Measurements from ENCODE around the gene FDX1.
"Not testable (repeated sequence)": the region's sequence is repeated elsewhere in the genome, so short reads cannot be mapped to it uniquely, and the experiment has no call there.

Gene FDX1, protein sequence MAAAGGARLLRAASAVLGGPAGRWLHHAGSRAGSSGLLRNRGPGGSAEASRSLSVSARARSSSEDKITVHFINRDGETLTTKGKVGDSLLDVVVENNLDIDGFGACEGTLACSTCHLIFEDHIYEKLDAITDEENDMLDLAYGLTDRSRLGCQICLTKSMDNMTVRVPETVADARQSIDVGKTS

GRCh38 chr11:110429731-110430266 is at the start of gene FDX1:
Gene FDX1 (plus strand): TSS chr11:110429948. CDS start chr11:110430121, 173 bp downstream.
- peak; percentile 71 for DNase-seq (ENCODE audit: low read depth)

DNA sequence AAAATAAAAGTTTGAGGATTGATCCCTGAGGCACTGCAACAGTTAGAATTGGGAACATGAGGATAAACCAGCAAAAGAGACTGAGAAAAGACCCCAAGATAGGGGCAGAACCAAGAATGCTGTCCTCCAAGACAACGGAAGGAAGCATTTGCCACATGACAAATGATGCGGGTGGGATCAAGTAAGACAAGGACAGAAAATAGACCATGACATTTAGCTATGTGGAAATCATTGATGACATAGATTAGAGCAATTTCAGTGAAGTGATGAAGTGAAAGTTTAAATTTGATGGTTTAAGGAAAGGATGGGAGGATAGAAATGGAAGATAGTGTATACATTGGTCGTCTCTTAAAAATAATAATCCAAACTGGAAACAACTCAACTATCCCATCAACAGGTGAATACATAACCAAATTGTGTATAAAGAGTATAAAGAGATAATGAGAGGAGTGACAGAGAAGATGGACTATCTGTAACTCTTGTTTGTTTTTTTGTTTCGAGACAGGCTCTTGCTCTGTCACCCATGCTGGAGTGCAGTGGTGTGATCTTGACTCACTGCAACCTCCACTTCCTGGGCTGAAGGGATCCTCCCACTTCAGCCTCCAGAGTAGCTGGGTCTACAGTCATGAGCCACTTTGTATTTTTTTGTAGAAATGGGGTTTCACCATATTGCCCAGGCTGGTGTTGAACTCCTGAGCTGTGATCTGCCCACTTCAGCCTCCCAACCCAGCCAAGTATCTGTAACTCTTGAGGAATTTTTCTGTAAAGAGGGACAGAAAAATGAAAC is 48.7 kb upstream of the FDX1 start:
- DNase-seq (ENCODE audit: low read depth), result no peak

DNA sequence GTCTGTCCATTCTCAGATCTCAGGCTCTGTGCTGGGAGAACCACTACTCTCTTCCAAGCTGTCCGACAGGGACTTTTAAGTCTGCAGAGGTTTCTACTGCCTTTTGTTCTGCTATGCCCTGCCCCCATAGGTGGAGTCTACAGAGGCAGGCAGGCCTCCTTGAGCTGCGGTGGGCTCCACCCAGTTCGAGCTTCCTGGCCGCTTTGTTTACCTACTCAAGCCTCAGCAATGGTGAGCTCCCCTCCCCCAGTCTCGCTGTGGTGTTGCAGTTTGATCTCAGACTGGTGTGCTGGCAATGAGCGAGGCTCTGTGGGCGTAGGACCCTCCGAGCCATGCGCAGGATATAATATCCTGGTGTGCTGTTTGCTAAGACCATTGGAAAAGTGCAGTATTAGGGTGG is 41.5 kb upstream of the FDX1 start:
- DNase-seq (ENCODE audit: low read depth), result not testable (repeated sequence)

- no peak for DNase-seq (ENCODE audit: low read depth)
These were observed 39.8 kb upstream of the FDX1 start for GRCh38 chr11:110389965-110390364.

DNA sequence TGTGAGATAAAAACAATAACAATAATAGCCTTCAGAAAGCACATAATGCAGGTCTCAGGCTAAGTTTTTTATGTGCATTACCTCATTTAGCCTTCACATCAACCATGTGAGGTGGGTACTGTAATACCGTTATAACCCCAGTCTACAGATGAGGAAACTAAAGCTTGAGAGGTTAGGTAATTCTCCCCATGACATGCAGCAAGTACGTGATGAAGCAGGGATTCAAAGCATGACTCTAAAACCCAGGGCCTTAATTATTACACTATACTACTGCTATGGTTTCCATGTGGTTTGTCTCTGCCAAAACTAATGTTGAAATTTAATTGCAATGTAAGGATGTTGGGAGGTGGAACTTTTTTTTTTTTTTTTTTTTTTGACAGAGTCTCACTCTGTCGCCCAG is 37.7 kb upstream of the FDX1 start:
- no peak for DNase-seq (ENCODE audit: low read depth)

GRCh38 chr11:110397668-110398286 is 32.0 kb upstream of the FDX1 start:
- not testable (repeated sequence) for DNase-seq (ENCODE audit: low read depth)

DNA sequence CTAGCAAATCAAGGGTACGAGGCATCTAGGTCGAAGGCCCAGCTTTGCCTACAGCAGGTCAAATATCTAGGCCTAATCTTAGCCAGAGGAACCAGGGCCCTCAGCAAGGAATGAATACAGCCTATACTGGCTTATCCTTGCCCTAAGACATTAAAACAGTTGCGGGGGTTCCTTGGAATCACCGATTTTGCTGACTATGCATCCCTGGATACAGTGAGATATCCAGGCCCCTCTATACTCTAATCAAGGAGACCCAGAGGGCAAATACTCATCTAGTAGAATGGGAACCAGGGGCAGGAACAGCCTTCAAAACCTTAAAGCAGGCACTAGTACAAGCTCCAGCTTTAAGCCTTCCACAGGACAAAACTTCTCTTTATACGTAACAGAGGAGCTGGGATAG is 26.2 kb upstream of the FDX1 start:
- not testable (repeated sequence) for DNase-seq (ENCODE audit: low read depth)

DNA sequence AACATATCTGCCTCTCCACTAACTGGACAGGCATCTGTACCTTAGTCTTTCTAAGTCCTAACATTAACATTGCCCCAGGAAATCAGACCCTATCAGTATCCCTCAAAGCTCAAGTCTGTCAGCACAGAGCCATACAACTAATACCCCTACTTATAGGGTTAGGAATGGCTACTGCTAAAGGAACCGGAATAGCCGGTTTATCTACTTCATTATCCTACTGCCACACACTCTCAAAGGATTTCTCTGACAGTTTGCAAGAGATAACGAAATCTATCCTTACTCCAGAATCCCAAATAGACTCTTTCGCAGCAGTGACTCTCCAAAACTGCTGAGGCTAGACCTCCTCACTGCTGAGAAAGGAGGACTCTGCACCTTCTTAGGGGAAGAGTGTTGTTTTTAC is 24.1 kb upstream of the FDX1 start:
- DNase-seq (ENCODE audit: low read depth), result not testable (repeated sequence)

DNA sequence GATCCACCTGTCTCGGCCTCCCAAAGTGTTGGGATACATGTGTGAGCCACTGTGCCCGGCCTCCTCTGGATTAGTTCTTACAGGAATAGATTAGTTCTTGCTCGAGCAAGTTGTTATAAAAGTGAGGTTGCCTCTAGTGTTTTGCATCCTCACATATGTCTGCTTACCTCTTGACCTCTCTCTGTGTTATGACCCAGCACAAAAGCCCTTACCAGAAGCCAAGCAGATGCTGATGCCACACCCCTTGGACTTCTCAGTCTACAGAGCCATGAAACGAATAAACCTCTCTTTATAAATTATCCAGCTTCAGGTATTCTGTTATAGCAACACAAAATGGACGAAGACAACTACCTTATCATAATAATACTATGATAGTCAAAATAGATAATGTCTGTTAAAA is 22.4 kb upstream of the FDX1 start:
- no peak for DNase-seq (ENCODE audit: low read depth)

DNA sequence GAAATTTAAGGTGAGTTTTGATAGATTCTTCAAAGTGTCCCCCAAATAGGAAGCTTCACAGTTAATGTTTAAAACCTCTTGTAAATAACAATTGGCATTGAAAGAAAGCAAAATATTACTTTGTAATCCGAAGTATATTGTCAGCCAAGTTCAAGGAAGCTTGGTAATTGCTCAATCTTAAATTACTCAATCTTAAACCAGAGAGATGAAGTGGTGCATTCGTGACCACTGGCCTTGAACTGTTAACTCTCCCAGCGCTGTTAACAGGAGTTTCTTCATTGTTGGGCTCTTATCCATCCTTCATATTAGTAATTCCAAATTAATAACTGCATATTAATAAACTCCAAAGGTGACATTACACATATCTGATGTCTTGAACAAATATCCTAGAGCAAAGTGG is 20.6 kb upstream of the FDX1 start:
- peak; percentile 56 for DNase-seq (ENCODE audit: low read depth)

DNA sequence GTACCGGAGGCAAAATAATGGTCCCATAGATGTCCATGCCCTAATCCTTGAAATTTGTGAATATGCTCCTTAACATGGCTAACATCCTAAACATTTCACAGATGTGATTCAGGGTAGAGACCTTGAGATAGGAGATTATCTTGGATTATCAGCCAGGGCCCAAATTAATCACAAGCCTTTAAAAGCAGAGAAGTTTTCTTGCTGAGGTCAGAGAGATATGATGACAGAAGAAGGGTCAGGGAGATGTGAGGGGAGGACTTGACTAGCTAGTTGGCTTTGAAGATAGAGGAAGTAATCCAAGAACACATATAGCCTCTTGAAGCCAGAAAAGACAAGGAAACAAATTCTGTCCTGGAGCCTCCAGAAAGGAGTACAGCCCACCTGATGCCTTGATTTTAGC is 19.1 kb upstream of the FDX1 start:
- no peak for DNase-seq (ENCODE audit: low read depth)

DNA sequence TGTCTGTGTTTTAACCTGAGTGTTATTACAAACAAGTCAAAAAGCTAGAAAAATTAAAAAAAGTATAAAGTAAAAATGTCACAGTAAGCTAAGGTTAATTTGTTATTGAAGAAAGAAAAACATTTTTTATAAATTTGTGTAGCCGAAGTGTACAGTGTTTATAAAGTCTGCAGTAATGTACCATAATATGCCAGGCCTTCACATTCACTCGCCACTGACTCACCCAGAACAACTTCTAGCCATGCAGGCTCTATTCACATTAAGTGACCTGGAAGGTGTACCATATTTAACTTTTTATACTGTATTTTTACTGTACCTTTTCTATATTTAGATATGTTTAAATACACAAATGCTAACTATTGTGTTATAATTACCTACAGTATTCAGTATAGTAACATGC is 14.7 kb upstream of the FDX1 start:
- no peak for DNase-seq (ENCODE audit: low read depth)

DNA sequence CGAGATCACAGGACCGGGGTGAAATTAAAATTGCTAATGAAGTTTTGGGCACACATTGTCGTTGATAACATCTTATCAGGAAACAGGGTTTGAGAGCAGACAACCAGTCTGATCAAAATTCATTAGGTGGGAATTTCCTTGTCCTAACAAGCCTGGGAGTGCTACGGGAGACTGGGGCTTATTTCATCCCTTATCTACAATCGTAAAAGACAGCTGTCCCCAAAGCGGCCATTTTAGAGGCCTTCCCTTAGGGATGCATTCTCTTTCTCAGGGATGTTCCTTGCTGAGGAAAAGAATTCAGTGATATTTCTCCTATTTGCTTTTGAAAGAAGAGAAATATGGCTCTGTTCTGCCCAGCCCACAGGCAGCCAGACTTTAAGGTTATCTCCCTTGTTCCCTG is 8.1 kb upstream of the FDX1 start:
- not testable (repeated sequence) for DNase-seq (ENCODE audit: low read depth)

DNA sequence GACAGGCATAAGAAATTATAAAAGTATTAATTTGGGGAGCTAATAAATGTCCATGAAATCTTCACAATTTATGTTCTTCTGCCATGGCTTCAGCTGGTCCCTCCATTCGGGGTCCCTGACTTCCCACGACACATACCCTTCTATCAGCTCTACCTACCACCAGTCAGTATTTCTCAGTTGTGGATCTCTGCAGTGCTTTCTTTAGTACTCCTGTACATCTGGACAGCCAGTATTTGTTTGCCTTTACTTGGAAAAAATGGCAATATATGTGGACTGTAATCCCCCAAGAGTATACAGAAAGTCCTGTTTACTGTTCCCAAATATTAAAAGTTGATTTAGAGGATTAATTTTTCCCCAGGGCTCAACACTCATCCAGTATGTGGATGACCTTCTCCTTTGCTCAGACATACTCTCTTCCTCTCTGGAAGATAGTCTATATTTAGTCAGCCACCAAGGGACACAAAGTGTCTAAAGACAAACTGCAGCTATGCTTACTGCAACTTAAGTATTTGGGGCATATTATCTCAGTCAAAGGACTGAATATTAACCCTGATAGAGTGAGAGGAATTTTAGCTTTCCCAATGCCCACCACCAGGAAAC is 7.3 kb upstream of the FDX1 start:
- DNase-seq (ENCODE audit: low read depth), result no peak

GRCh38 chr11:110424775-110425444 is 4.8 kb upstream of the FDX1 start:
- no peak for DNase-seq (ENCODE audit: low read depth)

DNA sequence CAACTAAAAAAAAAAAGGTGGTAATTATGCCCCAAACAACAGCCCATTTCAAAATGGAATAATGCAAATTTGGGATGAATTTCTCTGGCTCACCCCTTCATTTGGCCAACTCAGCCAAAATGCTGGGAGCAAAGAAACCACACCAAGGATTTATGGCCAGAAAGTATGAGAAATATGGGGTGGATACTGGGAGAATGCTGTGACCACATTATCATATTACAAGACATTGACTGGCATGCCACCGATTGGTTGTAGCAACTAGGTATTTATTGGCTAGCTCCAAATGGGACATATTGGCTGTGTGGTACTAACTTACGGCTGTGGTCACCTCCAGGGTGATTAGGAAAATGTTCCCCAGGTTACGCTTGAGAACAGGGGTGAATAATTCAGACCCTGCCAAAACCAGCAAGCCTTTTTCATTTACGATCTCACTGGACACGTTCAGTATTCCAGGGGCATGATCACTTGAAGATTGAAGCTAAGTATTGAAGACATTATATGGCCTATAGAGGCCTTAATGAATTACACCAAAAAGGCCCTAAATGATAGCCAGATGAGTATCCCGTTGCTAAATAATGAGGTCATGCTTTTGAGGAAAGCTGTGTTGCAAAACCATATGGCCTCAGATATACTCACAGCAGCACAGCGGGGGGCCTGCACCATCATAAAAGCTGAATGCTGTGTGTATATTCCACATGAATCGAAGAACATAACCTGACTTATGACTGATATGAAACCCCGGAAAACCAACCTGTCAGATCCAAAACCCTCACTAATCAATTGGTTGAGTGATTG is 3.8 kb upstream of the FDX1 start:
- peak; percentile 89 for DNase-seq (ENCODE audit: low read depth)

GRCh38 chr11:110428040-110428439 is 1.7 kb upstream of the FDX1 start:
- DNase-seq (ENCODE audit: low read depth), result no peak

GRCh38 chr11:110428956-110429730 is 605 bp upstream of the FDX1 start:
- DNase-seq (ENCODE audit: low read depth), result no peak

- DNase-seq (ENCODE audit: low read depth), result peak; percentile 59
These were observed 711 bp downstream of the FDX1 start for GRCh38 chr11:110430267-110431050.

Data from fibroblast of gingiva (primary cell).